ENCODE measurements around the gene FCAMR.

The FCAMR gene

GRCh38 chr1:206955476-206956451, 14.5 kb downstream of the FCAMR start:
- no peaks in the 10 kb centered on the region for H3K9me3 Mint-ChIP-seq
- H3K27ac Mint-ChIP-seq: no peak overlapping the region
- no peak overlapping the region for H3K4me3 Mint-ChIP-seq
- no peaks in the 10 kb centered on the region for H3K36me3 Mint-ChIP-seq (ENCODE audit: low read depth)
- H3K4me1 Mint-ChIP-seq (ENCODE audit: low read depth): peaks cover 18% of the 10 kb centered on the region
- H3K27me3 Mint-ChIP-seq: no peaks in the 10 kb centered on the region

DNA sequence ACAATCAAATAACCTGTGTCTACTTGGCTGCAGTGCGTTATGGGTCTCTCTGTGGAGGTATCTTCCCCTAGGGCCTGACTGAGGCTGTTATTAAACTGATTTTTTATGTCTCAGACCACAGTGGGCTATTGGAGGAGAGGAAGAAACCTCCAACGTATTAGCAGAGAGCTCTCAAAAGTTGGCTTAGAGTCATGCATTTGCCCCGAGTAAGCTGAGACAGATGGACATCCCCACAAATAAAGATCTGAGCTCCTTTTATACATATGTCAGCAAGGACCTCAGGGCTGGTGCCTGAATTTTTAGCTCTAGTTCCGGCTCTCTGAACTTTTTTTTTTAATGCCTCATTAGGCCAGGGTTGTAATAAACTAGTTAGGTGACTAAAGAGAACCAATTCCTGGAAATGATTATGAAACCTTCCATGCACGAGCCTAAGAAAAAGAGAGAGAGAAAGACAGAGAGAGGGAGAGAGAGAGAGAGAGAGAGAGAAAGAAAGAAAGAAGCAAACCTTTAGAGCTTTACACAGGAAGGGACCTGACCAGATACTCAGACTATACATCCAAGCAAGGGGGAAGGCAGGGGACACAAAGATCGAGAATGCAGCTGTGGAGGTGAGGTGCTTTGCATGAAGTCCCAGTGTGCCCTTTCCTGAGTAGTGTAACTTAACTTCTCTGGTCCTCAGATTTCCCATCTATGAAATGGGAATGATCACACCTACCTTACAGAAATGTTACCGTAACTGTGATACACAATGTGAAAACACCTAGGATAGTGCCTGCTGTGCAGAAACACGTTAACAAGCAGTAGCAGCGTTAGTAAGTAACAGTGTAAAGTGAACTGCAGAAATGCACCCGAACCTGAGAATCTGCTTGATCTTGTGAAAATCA, 15.6 kb downstream of the FCAMR start:
- Mint-ChIP-seq H3K4me3 (no peak overlapping the region), H3K9me3 (no peaks in the 10 kb centered on the region), H3K36me3 (ENCODE audit: low read depth) (no peaks in the 10 kb centered on the region), H3K27me3 (no peaks in the 10 kb centered on the region), H3K27ac (peak overlapping the region; percentile 12), H3K4me1 (ENCODE audit: low read depth) (peaks cover 18% of the 10 kb centered on the region)

GRCh38 chr1:206953626-206954025, 16.6 kb downstream of the FCAMR start:
- Mint-ChIP-seq H3K4me1 (ENCODE audit: low read depth) (peaks cover 18% of the 10 kb centered on the region), H3K4me3 (no peak overlapping the region), H3K9me3 (no peaks in the 10 kb centered on the region), H3K27me3 (no peaks in the 10 kb centered on the region), H3K27ac (no peak overlapping the region), H3K36me3 (ENCODE audit: low read depth) (no peaks in the 10 kb centered on the region)

DNA sequence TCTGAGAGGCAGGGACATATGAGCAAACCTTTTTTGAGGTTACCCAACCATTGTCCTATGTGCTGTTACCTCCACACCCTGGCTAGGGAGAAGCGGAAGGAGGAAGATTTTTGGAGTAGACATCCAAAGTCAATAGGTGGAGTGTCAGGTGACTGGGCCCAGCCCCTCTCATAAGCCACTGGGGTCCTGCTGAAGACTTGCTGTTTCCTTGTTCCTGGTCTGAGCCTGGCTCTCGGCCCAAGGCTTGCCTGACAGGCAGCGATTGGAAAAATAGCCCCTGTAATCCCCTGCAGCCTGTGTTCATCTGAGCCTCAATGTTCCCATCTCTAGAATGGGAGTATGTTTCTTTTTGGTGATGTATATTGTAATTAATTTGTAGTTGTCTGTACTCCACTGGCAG, 17.1 kb downstream of the FCAMR start:
- H3K9me3 Mint-ChIP-seq: no peaks in the 10 kb centered on the region
- no peak overlapping the region for H3K27ac Mint-ChIP-seq
- peaks cover 18% of the 10 kb centered on the region for H3K4me1 Mint-ChIP-seq (ENCODE audit: low read depth)
- H3K4me3 Mint-ChIP-seq: no peak overlapping the region
- no peaks in the 10 kb centered on the region for H3K36me3 Mint-ChIP-seq (ENCODE audit: low read depth)
- no peaks in the 10 kb centered on the region for H3K27me3 Mint-ChIP-seq

GRCh38 chr1:206952171-206952570, 18.1 kb downstream of the FCAMR start:
- H3K27me3 Mint-ChIP-seq: no peaks in the 10 kb centered on the region
- H3K27ac Mint-ChIP-seq: no peak overlapping the region
- H3K4me3 Mint-ChIP-seq: no peak overlapping the region
- H3K9me3 Mint-ChIP-seq: no peaks in the 10 kb centered on the region
- peaks cover 18% of the 10 kb centered on the region for H3K4me1 Mint-ChIP-seq (ENCODE audit: low read depth)
- H3K36me3 Mint-ChIP-seq (ENCODE audit: low read depth): no peaks in the 10 kb centered on the region

DNA sequence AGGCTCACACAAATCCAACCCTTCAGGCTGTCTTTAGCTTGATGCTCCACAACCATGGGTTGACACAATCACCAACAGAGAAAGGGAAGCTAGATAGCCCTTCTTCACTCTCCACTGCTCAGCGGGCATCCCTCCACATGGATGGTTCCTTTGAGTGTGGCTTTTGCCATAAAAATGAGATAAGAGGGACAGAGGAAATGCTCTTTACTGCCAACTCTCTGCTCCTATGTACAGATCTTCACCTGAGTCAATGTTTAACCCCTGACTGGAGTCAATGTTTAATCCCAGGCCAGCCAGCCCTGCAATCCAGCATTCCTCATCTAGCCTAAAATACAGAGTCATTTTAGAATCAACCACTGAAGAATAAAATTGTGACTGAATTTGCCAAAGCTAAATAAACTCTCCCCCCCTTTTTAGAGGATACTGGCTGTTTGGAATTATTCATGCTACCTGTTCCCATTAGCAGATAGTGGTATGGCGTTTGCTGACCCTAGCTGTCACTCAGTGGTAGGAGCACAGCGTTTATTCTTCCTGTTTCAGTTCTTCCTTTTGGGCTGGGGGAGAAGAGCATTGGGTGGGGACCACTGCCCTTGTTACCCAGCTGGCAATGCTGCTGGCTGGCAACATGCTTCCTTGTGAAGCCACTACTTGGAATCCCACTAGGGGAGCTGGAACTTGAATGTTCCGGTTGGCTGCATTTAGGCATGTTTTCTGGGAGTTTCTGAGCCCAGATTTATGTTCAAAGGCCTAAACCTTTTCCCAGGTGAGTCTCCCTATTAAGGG, 18.8 kb downstream of the FCAMR start:
- H3K36me3 Mint-ChIP-seq (ENCODE audit: low read depth): no peaks in the 10 kb centered on the region
- H3K9me3 Mint-ChIP-seq: no peaks in the 10 kb centered on the region
- no peaks in the 10 kb centered on the region for H3K27me3 Mint-ChIP-seq
- H3K4me1 Mint-ChIP-seq (ENCODE audit: low read depth): peaks cover 18% of the 10 kb centered on the region
- no peak overlapping the region for H3K4me3 Mint-ChIP-seq
- no peak overlapping the region for H3K27ac Mint-ChIP-seq

GRCh38 chr1:206949641-206950040, 20.6 kb downstream of the FCAMR start:
- Mint-ChIP-seq H3K36me3 (ENCODE audit: low read depth) (no peaks in the 10 kb centered on the region), H3K4me3 (no peak overlapping the region), H3K27me3 (peaks cover 4% of the 10 kb centered on the region), H3K9me3 (no peaks in the 10 kb centered on the region), H3K4me1 (ENCODE audit: low read depth) (peaks cover 5% of the 10 kb centered on the region), H3K27ac (no peak overlapping the region)

GRCh38 chr1:206949208-206949607, 21.1 kb downstream of the FCAMR start:
- no peaks in the 10 kb centered on the region for H3K36me3 Mint-ChIP-seq (ENCODE audit: low read depth)
- H3K9me3 Mint-ChIP-seq: no peaks in the 10 kb centered on the region
- peaks cover 7% of the 10 kb centered on the region for H3K27me3 Mint-ChIP-seq
- peaks cover 3% of the 10 kb centered on the region for H3K4me1 Mint-ChIP-seq (ENCODE audit: low read depth)
- H3K27ac Mint-ChIP-seq: no peak overlapping the region
- no peak overlapping the region for H3K4me3 Mint-ChIP-seq

- H3K4me3 Mint-ChIP-seq: no peak overlapping the region
Measured at GRCh38 chr1:206947255-206947654, 23.0 kb downstream of the FCAMR start.

GRCh38 chr1:206946261-206946660, 24.0 kb downstream of the FCAMR start, which contains the start of gene PIGR:
Gene PIGR (minus strand): TSS chr1:206946466. CDS start chr1:206940531, 5,935 bp downstream.
- Mint-ChIP-seq H3K27ac (peak within 1 kb of the TSS; percentile 29), H3K4me1 (ENCODE audit: low read depth) (peaks cover 3% of the 10 kb centered on the region), H3K27me3 (peaks cover 7% of the 10 kb centered on the region), H3K4me3 (no peak within 1 kb of the TSS), H3K9me3 (no peaks in the 10 kb centered on the region), H3K36me3 (ENCODE audit: low read depth) (no peaks in the 10 kb centered on the region)

More at GRCh38 chr1:206947255-206947654, 23.0 kb downstream of the FCAMR start:
- Mint-ChIP-seq H3K27ac (no peak overlapping the region), H3K36me3 (ENCODE audit: low read depth) (no peaks in the 10 kb centered on the region), H3K9me3 (no peaks in the 10 kb centered on the region), H3K27me3 (peaks cover 7% of the 10 kb centered on the region), H3K4me1 (ENCODE audit: low read depth) (peaks cover 3% of the 10 kb centered on the region)

DNA sequence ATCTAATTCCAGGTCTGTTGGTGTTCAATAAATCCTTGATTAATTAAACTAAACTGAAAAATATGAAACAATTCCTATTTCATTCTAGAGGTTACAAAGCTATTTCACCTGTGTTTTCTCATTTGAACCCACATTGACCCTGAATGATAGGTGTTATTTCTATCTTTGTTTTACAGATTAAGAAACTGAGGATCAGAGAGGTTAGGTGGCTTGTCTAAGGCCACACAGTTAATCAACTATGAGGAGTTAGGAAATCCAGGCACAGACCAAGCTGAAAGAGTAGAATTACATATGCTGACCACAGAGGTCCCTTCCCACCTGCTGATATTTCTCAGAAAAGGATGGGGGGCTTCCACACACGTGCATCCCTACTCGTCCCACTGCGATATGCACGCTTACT, 24.5 kb downstream of the FCAMR start:
- Mint-ChIP-seq H3K4me3 (no peak overlapping the region), H3K4me1 (ENCODE audit: low read depth) (peaks cover 3% of the 10 kb centered on the region), H3K36me3 (ENCODE audit: low read depth) (no peaks in the 10 kb centered on the region), H3K9me3 (no peaks in the 10 kb centered on the region), H3K27ac (no peak overlapping the region), H3K27me3 (peaks cover 7% of the 10 kb centered on the region)

GRCh38 chr1:206944703-206945102, 25.6 kb downstream of the FCAMR start:
- Mint-ChIP-seq H3K4me1 (ENCODE audit: low read depth) (peaks cover 3% of the 10 kb centered on the region), H3K27me3 (peaks cover 7% of the 10 kb centered on the region), H3K27ac (no peak overlapping the region), H3K4me3 (no peak overlapping the region), H3K36me3 (ENCODE audit: low read depth) (no peaks in the 10 kb centered on the region), H3K9me3 (no peaks in the 10 kb centered on the region)

- Mint-ChIP-seq H3K4me3 (no peak overlapping the region), H3K36me3 (ENCODE audit: low read depth) (no peaks in the 10 kb centered on the region), H3K9me3 (no peaks in the 10 kb centered on the region), H3K27ac (no peak overlapping the region), H3K4me1 (ENCODE audit: low read depth) (peaks cover 3% of the 10 kb centered on the region), H3K27me3 (peaks cover 7% of the 10 kb centered on the region)
Measured at GRCh38 chr1:206941766-206942418, 28.4 kb downstream of the FCAMR start.

DNA sequence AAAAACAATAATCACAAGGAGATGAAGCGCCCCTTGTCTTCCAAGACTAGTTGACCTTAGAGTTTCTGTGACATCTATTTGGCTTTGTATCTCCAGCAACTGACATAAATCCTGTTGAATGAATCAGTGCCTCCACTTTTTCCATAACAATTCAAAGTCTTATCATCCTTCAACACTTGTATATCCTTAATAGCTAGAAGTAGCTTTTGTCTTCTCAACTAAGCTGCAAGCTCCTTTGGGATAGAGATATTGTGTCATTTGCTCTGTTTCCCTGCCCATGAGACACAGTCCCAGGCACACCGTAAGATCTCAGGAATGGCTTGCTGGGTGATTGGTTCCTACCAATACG, 29.7 kb downstream of the FCAMR start:
- H3K4me1 Mint-ChIP-seq (ENCODE audit: low read depth): peaks cover 3% of the 10 kb centered on the region

More for the DNA sequence above, 29.7 kb downstream of the FCAMR start:
- H3K36me3 Mint-ChIP-seq (ENCODE audit: low read depth): no peaks in the 10 kb centered on the region
- no peak overlapping the region for H3K4me3 Mint-ChIP-seq
- no peaks in the 10 kb centered on the region for H3K9me3 Mint-ChIP-seq
- H3K27me3 Mint-ChIP-seq: peaks cover 7% of the 10 kb centered on the region
- H3K27ac Mint-ChIP-seq: no peak overlapping the region
